ENCODE data around the gene TPRN. TPM values are rescaled to one million over a fixed set of nuclear protein-coding genes. Genes with fewer than 3 reads are reported as not detected.

TPRN gene
- polyA plus RNA-seq, 6 donors from 2014 or later = 0.21 to 1.1 (median 0.48) TPM

GRCh38 chr9:137163365-137163715 is 37.2 kb downstream of the TPRN start:
- DNase-seq (no peak), ATAC-seq (ENCODE audit: low read depth in 2 of 2) (no peak)
- H3K4me3 Mint-ChIP-seq = peak overlapping the region in 3 of 8 donors; percentile 20 to 82 (median 54)
- peaks cover 0 to 1% (median 0%) of the 10 kb centered on the region in 7 donors for H3K9me3 Mint-ChIP-seq
- H3K27ac Mint-ChIP-seq = peak overlapping the region in 1 of 6 donors; percentile 79
- peaks cover 12 to 15% (median 13%) of the 10 kb centered on the region in 3 donors for H3K4me1 Mint-ChIP-seq
- peaks cover 13 to 67% (median 61%) of the 10 kb centered on the region in 3 donors for H3K27me3 Mint-ChIP-seq
- no peaks in the 10 kb centered on the region for H3K36me3 Mint-ChIP-seq

DNA sequence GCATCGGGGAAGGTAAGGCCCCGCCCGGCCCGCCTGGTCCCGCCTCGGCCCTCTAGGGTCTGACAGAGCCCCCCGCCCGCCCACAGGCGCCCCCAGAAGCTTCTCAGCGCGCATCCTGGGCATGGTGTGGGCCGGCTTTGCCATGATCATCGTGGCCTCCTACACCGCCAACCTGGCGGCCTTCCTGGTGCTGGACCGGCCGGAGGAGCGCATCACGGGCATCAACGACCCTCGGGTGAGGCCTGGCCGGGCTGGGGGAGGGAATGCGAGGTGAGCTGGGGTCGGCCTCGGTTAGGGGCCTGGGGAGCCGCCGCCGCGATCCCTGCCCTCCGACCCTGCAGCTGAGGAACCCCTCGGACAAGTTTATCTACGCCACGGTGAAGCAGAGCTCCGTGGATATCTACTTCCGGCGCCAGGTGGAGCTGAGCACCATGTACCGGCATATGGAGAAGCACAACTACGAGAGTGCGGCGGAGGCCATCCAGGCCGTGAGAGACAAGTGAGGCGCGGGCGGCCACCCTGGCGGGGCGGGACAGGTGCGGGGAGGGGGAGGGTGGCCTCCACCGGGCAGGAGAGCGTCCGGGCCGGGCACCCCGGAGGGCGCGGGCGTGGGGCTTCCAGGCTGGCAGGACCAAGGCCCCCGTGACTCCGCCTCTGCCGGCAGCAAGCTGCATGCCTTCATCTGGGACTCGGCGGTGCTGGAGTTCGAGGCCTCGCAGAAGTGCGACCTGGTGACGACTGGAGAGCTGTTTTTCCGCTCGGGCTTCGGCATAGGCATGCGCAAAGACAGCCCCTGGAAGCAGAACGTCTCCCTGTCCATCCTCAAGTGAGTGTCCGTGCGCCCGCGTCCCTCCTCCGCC is 37.8 kb downstream of the TPRN start:
- Mint-ChIP-seq H3K27me3 (peaks cover 19 to 73% (median 67%) of the 10 kb centered on the region in 3 donors), H3K27ac (no peak overlapping the region), H3K36me3 (no peaks in the 10 kb centered on the region), H3K9me3 (peaks cover 0 to 1% (median 0%) of the 10 kb centered on the region in 7 donors), H3K4me3 (peak overlapping the region in 2 of 8 donors; percentile 48 to 57), H3K4me1 (peaks cover 15 to 19% (median 18%) of the 10 kb centered on the region in 3 donors)
- no peak for DNase-seq
- ATAC-seq (ENCODE audit: low read depth in 2 of 2) = peak; percentile 40 to 60

GRCh38 chr9:137161558-137162486 is 38.7 kb downstream of the TPRN start:
- peak overlapping the region in 2 of 8 donors; percentile 20 to 47 for H3K4me3 Mint-ChIP-seq
- H3K27me3 Mint-ChIP-seq = peaks cover 23 to 81% (median 74%) of the 10 kb centered on the region in 3 donors
- ATAC-seq (ENCODE audit: low read depth in 2 of 2) = no peak
- DNase-seq = no peak
- peaks cover 0 to 1% (median 0%) of the 10 kb centered on the region in 7 donors for H3K9me3 Mint-ChIP-seq
- H3K36me3 Mint-ChIP-seq = no peaks in the 10 kb centered on the region
- peaks cover 19 to 21% (median 19%) of the 10 kb centered on the region in 3 donors for H3K4me1 Mint-ChIP-seq
- no peak overlapping the region for H3K27ac Mint-ChIP-seq

DNA sequence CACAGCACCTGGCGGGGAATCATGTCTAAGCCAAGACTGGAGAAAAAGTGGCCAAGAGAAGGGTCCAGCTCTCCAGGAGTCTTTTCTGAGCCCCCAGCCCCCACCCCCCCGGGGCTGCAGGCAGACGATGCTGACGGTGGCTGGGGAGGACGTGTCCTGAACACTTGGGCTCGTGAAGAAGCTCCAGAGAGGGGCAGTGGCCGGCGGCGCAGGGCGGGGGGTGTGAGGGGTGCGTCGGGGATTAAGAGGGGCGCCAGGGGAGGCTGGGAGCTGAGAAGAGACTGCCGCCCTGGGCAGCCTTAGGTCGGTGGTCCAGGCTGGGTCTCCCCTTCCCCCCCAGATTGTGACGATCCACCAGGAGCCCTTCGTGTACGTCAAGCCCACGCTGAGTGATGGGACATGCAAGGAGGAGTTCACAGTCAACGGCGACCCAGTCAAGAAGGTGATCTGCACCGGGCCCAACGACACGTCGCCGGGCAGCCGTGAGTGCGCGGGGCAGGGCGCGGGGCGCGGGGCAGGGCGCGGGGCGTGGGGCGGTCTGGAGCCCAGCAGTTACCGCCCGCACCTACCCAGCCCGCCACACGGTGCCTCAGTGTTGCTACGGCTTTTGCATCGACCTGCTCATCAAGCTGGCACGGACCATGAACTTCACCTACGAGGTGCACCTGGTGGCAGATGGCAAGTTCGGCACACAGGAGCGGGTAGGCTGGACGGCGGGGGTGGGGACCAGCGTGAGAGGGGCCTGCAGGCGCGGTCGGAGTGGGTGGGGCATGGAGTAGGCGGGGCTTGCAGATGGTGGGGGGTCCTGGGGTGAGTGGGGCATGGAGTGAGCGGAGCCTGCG is 39.6 kb downstream of the TPRN start:
- Mint-ChIP-seq H3K27ac (no peak overlapping the region), H3K9me3 (no peaks in the 10 kb centered on the region), H3K36me3 (no peaks in the 10 kb centered on the region), H3K4me3 (no peak overlapping the region), H3K27me3 (peaks cover 23 to 81% (median 65%) of the 10 kb centered on the region in 3 donors), H3K4me1 (peaks cover 17 to 30% (median 19%) of the 10 kb centered on the region in 3 donors)
- peak in 1 of 2 donors; percentile 12 for ATAC-seq (ENCODE audit: low read depth in 2 of 2)
- no peak for DNase-seq

DNA sequence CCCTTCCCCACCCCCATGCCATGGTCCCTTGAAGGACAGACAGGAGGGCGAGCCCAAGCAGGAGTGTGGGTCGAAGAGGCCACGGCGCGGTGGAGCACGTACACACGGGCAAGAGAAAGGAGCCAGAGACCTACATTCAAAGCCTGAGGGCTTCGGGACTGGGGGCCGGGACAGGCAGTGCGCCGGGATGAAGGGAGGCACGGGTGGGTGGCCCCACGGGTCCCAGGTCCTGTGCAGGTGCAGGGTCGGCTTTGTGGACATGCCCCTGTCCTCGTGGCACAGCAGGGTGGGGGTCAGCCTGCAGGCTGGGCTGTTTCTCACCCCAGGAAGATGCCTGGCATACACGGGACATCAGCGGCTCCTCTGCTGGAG is 40.5 kb downstream of the TPRN start:
- Mint-ChIP-seq H3K4me3 (no peak overlapping the region), H3K9me3 (no peaks in the 10 kb centered on the region), H3K36me3 (no peaks in the 10 kb centered on the region), H3K27me3 (peaks cover 26 to 81% (median 56%) of the 10 kb centered on the region in 3 donors), H3K27ac (peak overlapping the region in 1 of 6 donors; percentile 89), H3K4me1 (peaks cover 17 to 30% (median 19%) of the 10 kb centered on the region in 3 donors)
- DNase-seq = no peak
- ATAC-seq (ENCODE audit: low read depth in 2 of 2) = no peak

GRCh38 chr9:137159105-137160053 is 41.2 kb downstream of the TPRN start:
- no peak for DNase-seq
- H3K27ac Mint-ChIP-seq = peak overlapping the region in 4 of 6 donors; percentile 31 to 89 (median 36)
- peaks cover 30 to 80% (median 49%) of the 10 kb centered on the region in 3 donors for H3K27me3 Mint-ChIP-seq

DNA sequence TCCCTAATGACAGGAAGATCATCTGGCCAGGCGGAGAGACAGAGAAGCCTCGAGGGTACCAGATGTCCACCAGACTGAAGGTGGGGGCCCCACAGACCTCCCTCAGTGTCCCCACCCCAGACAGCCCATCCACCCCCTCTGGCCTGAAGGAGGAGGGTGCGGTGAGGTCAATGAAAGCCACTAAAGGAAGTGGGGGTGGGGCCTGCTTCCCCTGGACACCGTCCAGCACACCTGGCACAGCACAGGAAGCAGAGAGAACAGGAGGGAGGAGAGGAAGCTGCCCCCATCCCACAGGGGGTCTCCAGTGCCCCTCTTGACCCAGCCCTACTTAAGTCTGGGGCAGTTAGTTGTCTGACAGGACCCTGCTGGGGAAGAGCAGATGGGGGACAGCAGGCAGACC is 41.9 kb downstream of the TPRN start:
- H3K4me3 Mint-ChIP-seq = peak overlapping the region in 1 of 8 donors; percentile 12
- no peak for ATAC-seq (ENCODE audit: low read depth in 2 of 2)
- peaks cover 17 to 30% (median 19%) of the 10 kb centered on the region in 3 donors for H3K4me1 Mint-ChIP-seq
- H3K36me3 Mint-ChIP-seq = no peaks in the 10 kb centered on the region
- DNase-seq = no peak
- no peaks in the 10 kb centered on the region for H3K9me3 Mint-ChIP-seq
- peaks cover 30 to 75% (median 45%) of the 10 kb centered on the region in 3 donors for H3K27me3 Mint-ChIP-seq
- peak overlapping the region in 1 of 6 donors; percentile 31 for H3K27ac Mint-ChIP-seq

More at GRCh38 chr9:137159105-137160053, 41.2 kb downstream of the TPRN start:
- Mint-ChIP-seq H3K9me3 (no peaks in the 10 kb centered on the region), H3K4me3 (peak overlapping the region in 2 of 8 donors; percentile 3 to 17), H3K4me1 (peaks cover 17 to 30% (median 19%) of the 10 kb centered on the region in 3 donors), H3K36me3 (no peaks in the 10 kb centered on the region)
- ATAC-seq (ENCODE audit: low read depth in 2 of 2) = no peak

GRCh38 chr9:137157618-137158415 is 42.7 kb downstream of the TPRN start:
- Mint-ChIP-seq H3K27me3 (peaks cover 30 to 69% (median 37%) of the 10 kb centered on the region in 3 donors), H3K4me3 (peak overlapping the region in 5 of 8 donors; percentile 6 to 47 (median 32)), H3K27ac (peak overlapping the region in 2 of 6 donors; percentile 41 to 77), H3K9me3 (no peaks in the 10 kb centered on the region), H3K36me3 (no peaks in the 10 kb centered on the region), H3K4me1 (peaks cover 17 to 30% (median 17%) of the 10 kb centered on the region in 3 donors)
- ATAC-seq (ENCODE audit: low read depth in 2 of 2) (no peak), DNase-seq (no peak)

DNA sequence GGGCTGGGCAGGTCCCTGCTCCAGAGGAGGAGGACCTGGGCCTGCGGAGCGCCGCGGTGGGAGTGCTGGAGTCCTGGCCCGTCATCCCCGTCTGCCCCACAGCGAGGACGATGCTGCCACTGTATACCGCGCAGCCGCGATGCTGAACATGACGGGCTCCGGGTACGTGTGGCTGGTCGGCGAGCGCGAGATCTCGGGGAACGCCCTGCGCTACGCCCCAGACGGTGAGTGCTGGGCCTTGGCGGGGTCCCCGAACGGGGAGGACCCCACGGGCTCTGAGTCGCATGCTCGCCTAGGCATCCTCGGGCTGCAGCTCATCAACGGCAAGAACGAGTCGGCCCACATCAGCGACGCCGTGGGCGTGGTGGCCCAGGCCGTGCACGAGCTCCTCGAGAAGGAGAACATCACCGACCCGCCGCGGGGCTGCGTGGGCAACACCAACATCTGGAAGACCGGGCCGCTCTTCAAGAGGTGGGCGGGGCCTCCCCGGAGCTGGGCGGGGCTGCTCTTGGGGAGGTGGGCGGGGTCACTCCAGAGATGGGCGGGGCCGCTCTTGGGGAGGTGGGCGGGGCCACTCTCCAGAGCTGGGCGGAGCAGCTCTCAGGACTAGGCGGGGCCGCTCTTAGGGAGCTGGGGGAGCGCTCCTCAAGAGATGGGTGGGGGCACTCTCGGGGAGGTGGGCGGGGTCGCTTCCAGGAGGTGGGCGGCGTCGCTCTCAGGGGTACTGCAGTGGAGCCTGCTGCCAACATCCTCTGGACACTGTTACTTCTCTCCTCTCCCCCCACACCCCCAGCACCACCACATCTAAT is 43.8 kb downstream of the TPRN start:
- peaks cover 30 to 65% (median 33%) of the 10 kb centered on the region in 3 donors for H3K27me3 Mint-ChIP-seq
- peak overlapping the region in 2 of 6 donors; percentile 38 to 41 for H3K27ac Mint-ChIP-seq

DNA sequence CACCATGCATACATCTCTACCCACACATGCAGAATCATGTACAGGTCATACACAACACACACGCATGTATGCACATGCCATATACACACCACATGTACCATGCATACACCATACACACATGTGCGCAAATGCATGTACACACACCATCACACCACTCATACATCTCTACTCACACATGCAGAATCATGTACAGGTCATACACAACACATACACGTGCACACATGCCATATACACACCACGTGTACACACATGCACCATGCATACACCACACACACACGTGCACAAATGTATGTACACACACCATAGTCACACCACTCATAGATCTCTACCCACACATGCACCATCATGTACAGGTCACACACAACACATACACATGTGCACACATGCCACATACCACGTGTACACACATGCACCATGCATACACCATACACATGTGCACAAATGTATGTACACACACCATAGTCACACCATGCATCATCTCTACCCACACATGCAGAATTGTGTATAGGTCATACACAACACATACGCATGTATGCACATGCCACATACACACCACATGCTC is 47.6 kb downstream of the TPRN start:
- no peak overlapping the region for H3K27ac Mint-ChIP-seq

More for the DNA sequence above, 43.8 kb downstream of the TPRN start:
- no peaks in the 10 kb centered on the region for H3K36me3 Mint-ChIP-seq
- H3K4me3 Mint-ChIP-seq = peak overlapping the region in 6 of 8 donors; percentile 35 to 86 (median 60)
- DNase-seq = peak; percentile 36
- H3K4me1 Mint-ChIP-seq = peaks cover 15 to 30% (median 18%) of the 10 kb centered on the region in 3 donors
- peak; percentile 67 for ATAC-seq (ENCODE audit: low read depth in 2 of 2)
- no peaks in the 10 kb centered on the region for H3K9me3 Mint-ChIP-seq

More for the DNA sequence above, 47.6 kb downstream of the TPRN start:
- Mint-ChIP-seq H3K4me1 (peaks cover 5 to 23% (median 20%) of the 10 kb centered on the region in 3 donors), H3K9me3 (peaks cover 0 to 8% (median 0%) of the 10 kb centered on the region in 7 donors), H3K4me3 (no peak overlapping the region), H3K27me3 (peaks cover 10 to 44% (median 15%) of the 10 kb centered on the region in 3 donors), H3K36me3 (no peaks in the 10 kb centered on the region)
- DNase-seq (no peak), ATAC-seq (ENCODE audit: low read depth in 2 of 2) (no peak)

All from naive B cell (primary cell).